T-cell (primary cell): ENCODE results near the gene RAB6B. TPM values are rescaled to one million over a fixed set of nuclear protein-coding genes. Genes with fewer than 3 reads are reported as not detected.

Source experiments
- ATAC-seq, 4 experiments: fragments of 200-7000 bp in 3 of 4; fragments of 150-1000 bp in 1 of 4; cut with Tn5 transposase; replicated peaks in 1 of 4; 1 replicate in 3 of 4; 2 replicates in 1 of 4; pipeline ENCODE4 v1.10.0; 2021; ENCODE audit warnings: moderate library complexity in 3 of 4, mild to moderate bottlenecking in 2 of 4, moderate number of reproducible peaks in 1 of 4
- CTCF ChIA-PET, 2 donors: fragments of 300-600 bp; sonication (Branson Sonifier 250); formaldehyde crosslinking; loops; one replicate each; lab custom pipeline; 2022; ENCODE audit warnings: antibody characterized with exemption in 2 of 2; lab: Charles Lee
- POLR2A ChIA-PET, 2 donors: fragments of 300-600 bp; sonication (Branson Sonifier 250); formaldehyde crosslinking; loops; one replicate each; lab custom pipeline; 2022; ENCODE audit warnings: antibody characterized with exemption in 2 of 2; lab: Charles Lee
- DNase-seq, 35 experiments: peaks; one replicate each; pipeline versions ENCODE4 v3.0.0 to v3.0.0-alpha.2; 2013 to 2023
- H3K27ac ChIP-seq: one replicate; pipeline ENCODE4 v1.5.1; 2013; ENCODE audit warnings: low read length
- H3K27me3 ChIP-seq, 2 experiments: replicated peaks in 1 of 2; 1 replicate in 1 of 2; 2 replicates in 1 of 2; pipeline versions ENCODE4 v1.6.1 to v1.7.0; 2013; ENCODE audit warnings: low read length in 1 of 2, mixed read lengths in 1 of 2; ENCODE audit not compliant: control insufficient read depth in 2 of 2, insufficient read depth in 2 of 2; ENCODE audit errors: extremely low read depth in 1 of 2
- H3K36me3 ChIP-seq, 2 donors: 1 replicate in 1 of 2; 2 replicates in 1 of 2; pipeline versions ENCODE4 v1.6.1 to v1.7.0; 2013; ENCODE audit warnings: low read length in 1 of 2; ENCODE audit not compliant: control insufficient read depth in 2 of 2, insufficient read depth in 1 of 2; ENCODE audit errors: extremely low read depth in 1 of 2
- H3K4me1 ChIP-seq, 2 experiments: 1 replicate in 1 of 2; 2 replicates in 1 of 2; pipeline versions ENCODE4 v1.6.1 to v1.7.0; 2013; ENCODE audit warnings: low read length in 2 of 2, mixed read lengths in 1 of 2; ENCODE audit not compliant: insufficient read depth in 2 of 2, control insufficient read depth in 1 of 2; ENCODE audit errors: extremely low read depth in 1 of 2
- H3K4me3 ChIP-seq, 2 donors: 1 replicate in 1 of 2; 2 replicates in 1 of 2; pipeline versions ENCODE4 v1.5.1 to v1.7.0; 2013; ENCODE audit warnings: mild to moderate bottlenecking in 2 of 2, low read length in 1 of 2, moderate library complexity in 1 of 2; ENCODE audit not compliant: control insufficient read depth in 1 of 2; ENCODE audit errors: extremely low read depth in 1 of 2
- H3K9me3 ChIP-seq: 2 replicates; pipeline ENCODE4 v1.7.0; 2013
- H3K27ac Mint-ChIP-seq, 2 donors: one replicate each; pipeline ENCODE4 v1.8.0; 2020 to 2021; ENCODE audit warnings: mild to moderate bottlenecking in 2 of 2, mixed read lengths in 2 of 2
- H3K27me3 Mint-ChIP-seq, 2 donors: one replicate each; pipeline ENCODE4 v1.8.0; 2021 to 2022; ENCODE audit warnings: mixed read lengths in 2 of 2
- H3K36me3 Mint-ChIP-seq: one replicate; pipeline ENCODE4 v1.8.0; 2021; ENCODE audit warnings: mixed read lengths
- H3K4me1 Mint-ChIP-seq, 3 donors: one replicate each; pipeline ENCODE4 v1.8.0; 2020 to 2022; ENCODE audit warnings: mixed read lengths in 3 of 3, mild to moderate bottlenecking in 1 of 3
- H3K4me3 Mint-ChIP-seq, 3 donors: one replicate each; pipeline ENCODE4 v1.8.0; 2020 to 2022; ENCODE audit warnings: mild to moderate bottlenecking in 3 of 3, mixed read lengths in 3 of 3, moderate library complexity in 3 of 3
- H3K9me3 Mint-ChIP-seq, 3 donors: one replicate each; pipeline ENCODE4 v1.8.0; 2020 to 2022; ENCODE audit warnings: mixed read lengths in 3 of 3
- WGBS: methylation state at CpG from one replicate; pipeline ENCODE4 v1.1.5; 2013; ENCODE audit warnings: missing lambda C conversion rate; ENCODE audit not compliant: insufficient coverage; 5-methylcytosine and 5-hydroxymethylcytosine counted together
- total RNA-seq, 35 experiments: library from RNA in 6 of 35; stranded (reverse) in 6 of 35; fragments of 120-200 nt in 1 of 35; gene quantifications; one replicate each; pipeline versions ENCODE4 v1.2.1 to v1.2.4 and lab custom pipeline; 2013 to 2026

RAB6B gene
- total RNA-seq, 5 donors from 2014 or later (not counting 1 experiment from before 2014, with no cell fraction given) = 0.23 to 2.4 (median 0.76) TPM

GRCh38 chr3:133926736-133927539 lies 31.3 kb upstream of the RAB6B start:
- WGBS = 34% methylated on average over 32 of the region's 34 CpGs
- H3K4me3 ChIP-seq = peak overlapping the region; percentile 44 to 72
- ATAC-seq (peak in 1 of 4 experiments; percentile 2), DNase-seq (no peak)
- Mint-ChIP-seq H3K4me3 (peak overlapping the region; percentile 63 to 70 (median 66)), H3K36me3 (no peaks in the 10 kb centered on the region), H3K27me3 (peaks cover 12 to 15% of the 10 kb centered on the region in 2 donors), H3K4me1 (peaks cover 5 to 8% (median 6%) of the 10 kb centered on the region in 3 donors), H3K27ac (no peak overlapping the region), H3K9me3 (no peaks in the 10 kb centered on the region)
- peaks cover 0 to 24% of the 10 kb centered on the region in 2 experiments for H3K27me3 ChIP-seq
- no peak overlapping the region for H3K27ac ChIP-seq
- CTCF ChIA-PET = no interaction called here
- POLR2A ChIA-PET = no interaction called here
- peaks cover 5 to 15% of the 10 kb centered on the region in 2 experiments for H3K4me1 ChIP-seq
- H3K9me3 ChIP-seq = no peaks in the 10 kb centered on the region
- no peaks in the 10 kb centered on the region for H3K36me3 ChIP-seq

- Mint-ChIP-seq H3K4me3 (peak overlapping the region; percentile 18 to 43 (median 37)), H3K4me1 (peaks cover 5 to 8% (median 6%) of the 10 kb centered on the region in 3 donors), H3K27me3 (peaks cover 12 to 19% of the 10 kb centered on the region in 2 donors), H3K9me3 (no peaks in the 10 kb centered on the region), H3K27ac (no peak overlapping the region), H3K36me3 (no peaks in the 10 kb centered on the region)
- ATAC-seq = no peak
- Histone ChIP-seq H3K9me3 (no peaks in the 10 kb centered on the region), H3K27me3 (peaks cover 0 to 24% of the 10 kb centered on the region in 2 experiments), H3K36me3 (no peaks in the 10 kb centered on the region), H3K4me3 (no peak overlapping the region), H3K27ac (no peak overlapping the region), H3K4me1 (peaks cover 5 to 15% of the 10 kb centered on the region in 2 experiments)
- no peak for DNase-seq
- 98% methylated on average over 8 of the region's 10 CpGs for WGBS
- POLR2A ChIA-PET = no interaction called here
- CTCF ChIA-PET = interaction anchor here in 1 of 2 donors (0.6 kb wide), 1 partner anchor 108 kb away, joined by 6 read pairs; no protein-coding TSS in a partner anchor
Measured at GRCh38 chr3:133925960-133926735, 30.5 kb upstream of the RAB6B start.

- POLR2A ChIA-PET = no interaction called here
Measured at GRCh38 chr3:133924041-133924440, 28.4 kb upstream of the RAB6B start.

GRCh38 chr3:133921592-133921991 lies 25.9 kb upstream of the RAB6B start:
- POLR2A ChIA-PET = no interaction called here
- 100% methylated on average over 1 of the region's 1 CpG for WGBS

More at GRCh38 chr3:133924041-133924440, 28.4 kb upstream of the RAB6B start:
- no peak overlapping the region for H3K27ac Mint-ChIP-seq
- H3K9me3 Mint-ChIP-seq = no peaks in the 10 kb centered on the region
- no peak for DNase-seq
- no peak for ATAC-seq
- H3K4me3 Mint-ChIP-seq = no peak overlapping the region
- Histone ChIP-seq H3K36me3 (no peaks in the 10 kb centered on the region), H3K4me3 (no peak overlapping the region), H3K9me3 (no peaks in the 10 kb centered on the region), H3K27me3 (peaks cover 0 to 20% of the 10 kb centered on the region in 2 experiments), H3K27ac (no peak overlapping the region), H3K4me1 (peaks cover 5 to 15% of the 10 kb centered on the region in 2 experiments)
- peaks cover 8 to 27% of the 10 kb centered on the region in 2 donors for H3K27me3 Mint-ChIP-seq
- no CpG with 5 or more reads among the region's 4 CpGs for WGBS
- H3K36me3 Mint-ChIP-seq = no peaks in the 10 kb centered on the region
- CTCF ChIA-PET = no interaction called here
- peaks cover 5 to 8% (median 6%) of the 10 kb centered on the region in 3 donors for H3K4me1 Mint-ChIP-seq

GRCh38 chr3:133917144-133917543 lies 21.5 kb upstream of the RAB6B start:
- ChIA-PET CTCF (no interaction called here), POLR2A (no interaction called here)
- Histone ChIP-seq H3K27ac (no peak overlapping the region), H3K4me3 (no peak overlapping the region), H3K36me3 (no peaks in the 10 kb centered on the region), H3K9me3 (no peaks in the 10 kb centered on the region), H3K4me1 (no peaks in the 10 kb centered on the region), H3K27me3 (peaks cover 0 to 18% of the 10 kb centered on the region in 2 experiments)
- no peak overlapping the region for H3K4me3 Mint-ChIP-seq
- H3K4me1 Mint-ChIP-seq = no peaks in the 10 kb centered on the region
- DNase-seq (no peak), ATAC-seq (no peak)
- no peak overlapping the region for H3K27ac Mint-ChIP-seq
- peaks cover 0 to 6% (median 0%) of the 10 kb centered on the region in 3 donors for H3K9me3 Mint-ChIP-seq
- H3K27me3 Mint-ChIP-seq = peaks cover 14 to 40% of the 10 kb centered on the region in 2 donors
- H3K36me3 Mint-ChIP-seq = peaks cover 5% of the 10 kb centered on the region

More at GRCh38 chr3:133921592-133921991, 25.9 kb upstream of the RAB6B start:
- H3K4me3 ChIP-seq = no peak overlapping the region
- H3K27me3 Mint-ChIP-seq = peaks cover 8 to 26% of the 10 kb centered on the region in 2 donors
- no peaks in the 10 kb centered on the region for H3K4me1 ChIP-seq
- H3K4me1 Mint-ChIP-seq = peaks cover 0 to 2% (median 0%) of the 10 kb centered on the region in 3 donors
- H3K27me3 ChIP-seq = peaks cover 0 to 7% of the 10 kb centered on the region in 2 experiments
- H3K36me3 ChIP-seq = no peaks in the 10 kb centered on the region
- no peaks in the 10 kb centered on the region for H3K9me3 ChIP-seq
- H3K9me3 Mint-ChIP-seq = peaks cover 0 to 6% (median 0%) of the 10 kb centered on the region in 3 donors
- DNase-seq (no peak), ATAC-seq (no peak)
- H3K27ac Mint-ChIP-seq = no peak overlapping the region
- H3K36me3 Mint-ChIP-seq = peaks cover 5% of the 10 kb centered on the region
- H3K27ac ChIP-seq = no peak overlapping the region
- H3K4me3 Mint-ChIP-seq = no peak overlapping the region
- CTCF ChIA-PET = interaction anchor here in 1 of 2 donors (0.6 kb wide), 1 partner anchor 103 kb away, joined by 4 read pairs; no protein-coding TSS in a partner anchor
